ENCODE results near the gene MYOT.

Gene MYOT

DNA sequence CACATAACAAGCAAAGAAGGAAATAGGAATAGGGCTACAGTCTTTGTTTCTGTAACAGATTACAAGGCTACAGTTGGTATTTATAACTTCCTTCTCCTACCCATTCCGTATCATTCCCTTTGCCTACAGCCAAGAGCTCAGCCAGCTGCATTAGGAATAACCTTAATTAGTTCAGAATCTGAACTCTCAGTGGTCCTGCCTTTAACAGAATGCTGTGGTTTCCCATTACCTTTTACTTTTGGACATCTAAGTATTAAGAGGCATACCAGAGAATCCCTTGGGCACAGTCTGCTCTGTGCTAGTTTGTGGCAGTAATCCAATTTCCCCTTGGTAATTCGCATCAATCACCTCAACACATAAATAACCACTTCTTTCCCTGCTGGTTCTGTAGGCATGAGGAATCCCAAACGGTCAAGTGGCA is 65.8 kb downstream of the MYOT start:
- Histone ChIP-seq H3K27ac (ENCODE audit: low read length) (no peak overlapping the region), H3K4me2 (ENCODE audit: low read depth, low read length) (no peak overlapping the region), H3K9me2 (replicated peaks; ENCODE audit: insufficient read depth, low read length) (no peaks in the 10 kb centered on the region), H3K36me3 (replicated peaks; ENCODE audit: insufficient read depth, low read length) (0 out of 2 replicates have a peak, but pooled peaks cover 2% of the 10 kb centered on the region), H3K79me2 (ENCODE audit: low read length) (no peaks in the 10 kb centered on the region), H4K20me1 (ENCODE audit: insufficient read depth, low read length) (no peaks in the 10 kb centered on the region), H3K4me1 (ENCODE audit: low read length) (no peaks in the 10 kb centered on the region), H3K4me3 (ENCODE audit: low read length) (no peak overlapping the region), H3K9ac (ENCODE audit: low read length) (no peak overlapping the region), H3K9me3 (replicated peaks; ENCODE audit: insufficient read depth, low read length) (no peaks in the 10 kb centered on the region), H3F3A (ENCODE audit: insufficient read depth, low read length) (no peaks in the 10 kb centered on the region), H2AFZ (ENCODE audit: low read length) (no peak overlapping the region), H3K27me3 (replicated peaks; ENCODE audit: insufficient read depth, low read length) (no peaks in the 10 kb centered on the region)
- no peak for TF ChIP-seq EZH2phosphoT487 (IDR thresholded peaks at IDR 0.05; ENCODE audit: low read length)
- no peak for TF ChIP-seq EZH2 (optimal IDR thresholded peaks at IDR 0.05; ENCODE audit: low read depth, low read length)
- TF ChIP-seq CTCF (IDR thresholded peaks at IDR 0.05; ENCODE audit: low read length) = no peak
- no peak for DNase-seq

- H3K27me3 ChIP-seq (replicated peaks; ENCODE audit: insufficient read depth, low read length) = no peaks in the 10 kb centered on the region
- no peaks in the 10 kb centered on the region for H3F3A ChIP-seq (ENCODE audit: insufficient read depth, low read length)
- DNase-seq = no peak
- no peaks in the 10 kb centered on the region for H4K20me1 ChIP-seq (ENCODE audit: insufficient read depth, low read length)
- H3K4me3 ChIP-seq (ENCODE audit: low read length) = no peak overlapping the region
- no peak overlapping the region for H3K27ac ChIP-seq (ENCODE audit: low read length)
- H3K9me3 ChIP-seq (replicated peaks; ENCODE audit: insufficient read depth, low read length) = no peaks in the 10 kb centered on the region
- no peaks in the 10 kb centered on the region for H3K79me2 ChIP-seq (ENCODE audit: low read length)
- no peak overlapping the region for H3K4me2 ChIP-seq (ENCODE audit: low read depth, low read length)
- no peak for TF ChIP-seq EZH2phosphoT487 (IDR thresholded peaks at IDR 0.05; ENCODE audit: low read length)
- no peak for TF ChIP-seq EZH2 (optimal IDR thresholded peaks at IDR 0.05; ENCODE audit: low read depth, low read length)
- no peak for TF ChIP-seq CTCF (IDR thresholded peaks at IDR 0.05; ENCODE audit: low read length)
- H3K4me1 ChIP-seq (ENCODE audit: low read length) = no peaks in the 10 kb centered on the region
- H2AFZ ChIP-seq (ENCODE audit: low read length) = no peak overlapping the region
- H3K9me2 ChIP-seq (replicated peaks; ENCODE audit: insufficient read depth, low read length) = no peaks in the 10 kb centered on the region
- H3K36me3 ChIP-seq (replicated peaks; ENCODE audit: insufficient read depth, low read length) = 0 out of 2 replicates have a peak, but pooled peaks cover 5% of the 10 kb centered on the region
- no peak overlapping the region for H3K9ac ChIP-seq (ENCODE audit: low read length)
These were observed 67.5 kb downstream of the MYOT start for GRCh38 chr5:137935190-137935589.

GRCh38 chr5:137935694-137936093 is 68.0 kb downstream of the MYOT start:
- Histone ChIP-seq H2AFZ (ENCODE audit: low read length) (no peak overlapping the region), H3K27ac (ENCODE audit: low read length) (no peak overlapping the region), H3K79me2 (ENCODE audit: low read length) (no peaks in the 10 kb centered on the region), H3K4me3 (ENCODE audit: low read length) (no peak overlapping the region), H3K36me3 (replicated peaks; ENCODE audit: insufficient read depth, low read length) (0 out of 2 replicates have a peak, but pooled peaks cover 5% of the 10 kb centered on the region), H3F3A (ENCODE audit: insufficient read depth, low read length) (no peaks in the 10 kb centered on the region), H3K9me2 (replicated peaks; ENCODE audit: insufficient read depth, low read length) (no peaks in the 10 kb centered on the region), H3K27me3 (replicated peaks; ENCODE audit: insufficient read depth, low read length) (no peaks in the 10 kb centered on the region), H3K9me3 (replicated peaks; ENCODE audit: insufficient read depth, low read length) (no peaks in the 10 kb centered on the region), H3K4me2 (ENCODE audit: low read depth, low read length) (no peak overlapping the region), H4K20me1 (ENCODE audit: insufficient read depth, low read length) (no peaks in the 10 kb centered on the region), H3K9ac (ENCODE audit: low read length) (no peak overlapping the region), H3K4me1 (ENCODE audit: low read length) (no peaks in the 10 kb centered on the region)
- TF ChIP-seq EZH2 (optimal IDR thresholded peaks at IDR 0.05; ENCODE audit: low read depth, low read length) (no peak), CTCF (IDR thresholded peaks at IDR 0.05; ENCODE audit: low read length) (no peak), EZH2phosphoT487 (IDR thresholded peaks at IDR 0.05; ENCODE audit: low read length) (no peak)
- DNase-seq = no peak
